OCI-LY7 (cell line): ENCODE data around the gene WDR64. TPM values are rescaled to one million over a fixed set of nuclear protein-coding genes. Genes with fewer than 3 reads are reported as not detected.
A peak's percentile ranks its signal among the peaks of the same experiment; 100 is the strongest.

Experiments
- BruUV-seq: library from RNA; stranded (reverse); fragments of 400-500 nt; replicated peaks from 2 replicates; lab custom pipeline; 2021; lab: Mats Ljungman, UMichigan
- CTCF ChIA-PET: fragments of 300-600 bp; sonication (Branson Sonifier 250); formaldehyde crosslinking; loops from one replicate; lab custom pipeline; 2022; ENCODE audit warnings: antibody characterized with exemption; ENCODE audit not compliant: unreplicated experiment; lab: Charles Lee
- POLR2A ChIA-PET: fragments of 300-600 bp; sonication (Branson Sonifier 250); formaldehyde crosslinking; loops from one replicate; lab custom pipeline; 2022; ENCODE audit warnings: antibody characterized with exemption; lab: Charles Lee
- DNase-seq: peaks from one replicate; pipeline ENCODE4 v3.0.0-alpha.2; 2015; ENCODE audit warnings: low spot score
- H2AFZ ChIP-seq: fragments of 200-600 bp; sonication (generic), shearing (Covaris generic); 2 replicates; pipeline ENCODE4 v1.6.1; 2014; ENCODE audit warnings: mild to moderate bottlenecking, antibody characterized with exemption, low read length, moderate library complexity
- H3K27ac ChIP-seq: fragments of 200-600 bp; sonication (generic); 2 replicates; pipeline ENCODE4 v1.5.1; 2014; ENCODE audit warnings: mixed run types, low read depth, mild to moderate bottlenecking, moderate library complexity, low read length, inconsistent platforms; ENCODE audit not compliant: poor library complexity, severe bottlenecking
- H3K36me3 ChIP-seq: fragments of 200-600 bp; sonication (generic); 2 replicates; pipeline ENCODE4 v1.6.1; 2014; ENCODE audit warnings: mild to moderate bottlenecking, antibody characterized with exemption, low read length, moderate library complexity, mixed read lengths; ENCODE audit not compliant: insufficient read depth
- H3K4me1 ChIP-seq: fragments of 200-600 bp; sonication (generic); 2 replicates; pipeline ENCODE4 v1.5.1; 2014; ENCODE audit warnings: mild to moderate bottlenecking, low read length; ENCODE audit not compliant: insufficient read depth, poor library complexity, severe bottlenecking
- H3K4me2 ChIP-seq: fragments of 200-600 bp; sonication (generic); 2 replicates; pipeline ENCODE4 v1.6.1; 2014; ENCODE audit warnings: mild to moderate bottlenecking, low read length
- H3K4me3 ChIP-seq: fragments of 200-600 bp; sonication (generic); 2 replicates; pipeline ENCODE4 v1.5.1; 2014; ENCODE audit warnings: mild to moderate bottlenecking, low read depth, low read length; ENCODE audit not compliant: poor library complexity, severe bottlenecking
- H3K79me2 ChIP-seq: fragments of 200-600 bp; sonication (generic); 2 replicates; pipeline ENCODE4 v1.6.1; 2016; ENCODE audit warnings: low read depth, mild to moderate bottlenecking, low read length, moderate library complexity, mixed read lengths; ENCODE audit not compliant: insufficient read depth
- H3K9me2 ChIP-seq: fragments of 200-600 bp; sonication (generic); 2 replicates; pipeline ENCODE4 v1.6.1; 2016; ENCODE audit warnings: mild to moderate bottlenecking, low read length, mixed read lengths; ENCODE audit not compliant: insufficient read depth
- H3K9me3 ChIP-seq: fragments of 200-600 bp; sonication (generic); 2 replicates; pipeline ENCODE4 v1.6.1; 2014; ENCODE audit warnings: mild to moderate bottlenecking, mixed run types, low read length, mixed read lengths
- H4K20me1 ChIP-seq: fragments of 200-600 bp; sonication (generic); 2 replicates; pipeline ENCODE4 v1.6.1; 2014; ENCODE audit warnings: mild to moderate bottlenecking, antibody characterized with exemption, low read length, moderate library complexity, mixed read lengths; ENCODE audit not compliant: insufficient read depth
- EZH2phosphoT487 ChIP-seq: fragments of 200-600 bp; sonication (generic); IDR thresholded peaks from 2 replicates; pipeline ENCODE4 v1.6.1; 2018; ENCODE audit warnings: low read depth, borderline replicate concordance, mild to moderate bottlenecking, mixed run types, antibody characterized with exemption, low read length, moderate library complexity, mixed read lengths
- intact Hi-C: fragments of 100-400 bp; cut with micrococcal nuclease; formaldehyde crosslinking; loops from one replicate; pipeline ENCODE4 v1.10.0; 2022; ENCODE audit not compliant: unreplicated experiment
- total RNA-seq, 2 experiments: library from RNA; depleted of rRNA in 1 of 2; stranded (reverse); fragments of >200 nt in 1 of 2; shearing (Covaris generic) in 1 of 2; gene quantifications; 2 replicates each; pipeline ENCODE4 v1.2.3, GENCODE V29; 2014 to 2022
- TF ChIP-seq, protein P1 (sequence below): fragments of 200-600 bp; sonication (generic); conservative IDR thresholded peaks from 2 replicates; pipeline ENCODE4 v1.5.1; 2014; ENCODE audit warnings: mild to moderate bottlenecking, antibody characterized with exemption, low read length, moderate library complexity, mixed read lengths

WDR64 gene
- total RNA-seq, 2 experiments from 2014 or later: not detected

GRCh38 chr1:241765390-241765789 is 113.3 kb downstream of the WDR64 start:
- Histone ChIP-seq H3K4me2 (no peak overlapping the region), H3K9me2 (no peaks in the 10 kb centered on the region), H3K4me3 (no peak overlapping the region), H4K20me1 (no peaks in the 10 kb centered on the region), H3K27ac (no peak overlapping the region), H2AFZ (no peak overlapping the region), H3K9me3 (no peaks in the 10 kb centered on the region), H3K79me2 (no peaks in the 10 kb centered on the region), H3K36me3 (no peaks in the 10 kb centered on the region), H3K4me1 (no peaks in the 10 kb centered on the region)
- TF ChIP-seq, protein P1, sequence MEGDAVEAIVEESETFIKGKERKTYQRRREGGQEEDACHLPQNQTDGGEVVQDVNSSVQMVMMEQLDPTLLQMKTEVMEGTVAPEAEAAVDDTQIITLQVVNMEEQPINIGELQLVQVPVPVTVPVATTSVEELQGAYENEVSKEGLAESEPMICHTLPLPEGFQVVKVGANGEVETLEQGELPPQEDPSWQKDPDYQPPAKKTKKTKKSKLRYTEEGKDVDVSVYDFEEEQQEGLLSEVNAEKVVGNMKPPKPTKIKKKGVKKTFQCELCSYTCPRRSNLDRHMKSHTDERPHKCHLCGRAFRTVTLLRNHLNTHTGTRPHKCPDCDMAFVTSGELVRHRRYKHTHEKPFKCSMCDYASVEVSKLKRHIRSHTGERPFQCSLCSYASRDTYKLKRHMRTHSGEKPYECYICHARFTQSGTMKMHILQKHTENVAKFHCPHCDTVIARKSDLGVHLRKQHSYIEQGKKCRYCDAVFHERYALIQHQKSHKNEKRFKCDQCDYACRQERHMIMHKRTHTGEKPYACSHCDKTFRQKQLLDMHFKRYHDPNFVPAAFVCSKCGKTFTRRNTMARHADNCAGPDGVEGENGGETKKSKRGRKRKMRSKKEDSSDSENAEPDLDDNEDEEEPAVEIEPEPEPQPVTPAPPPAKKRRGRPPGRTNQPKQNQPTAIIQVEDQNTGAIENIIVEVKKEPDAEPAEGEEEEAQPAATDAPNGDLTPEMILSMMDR: no peak
- no peak for TF ChIP-seq EZH2phosphoT487
- BruUV-seq: no TSS peak
- POLR2A ChIA-PET: no interaction called here
- CTCF ChIA-PET: no interaction called here
- intact Hi-C loops: no loop called here
- DNase-seq: no peak

DNA sequence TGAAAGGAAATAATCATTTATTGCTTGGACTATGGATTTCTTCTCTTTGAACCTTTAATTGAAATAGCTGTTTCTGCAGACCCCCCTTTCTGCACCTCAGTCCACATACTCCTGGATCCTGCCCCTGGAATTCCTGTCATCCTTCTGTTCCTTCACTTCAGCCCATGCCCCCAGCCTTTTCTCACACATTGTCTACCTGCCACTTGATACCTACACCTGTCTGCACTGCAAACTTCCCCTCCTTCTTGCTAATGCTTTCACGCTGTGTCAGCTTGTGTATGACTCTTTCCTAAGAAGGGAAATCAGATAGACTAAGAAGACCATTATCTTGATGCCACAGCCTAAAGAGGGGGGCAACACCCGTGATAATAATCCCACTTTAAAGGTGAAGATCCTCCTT is 115.7 kb downstream of the WDR64 start:
- Histone ChIP-seq H3K4me1 (no peaks in the 10 kb centered on the region), H3K27ac (no peak overlapping the region), H3K4me3 (no peak overlapping the region), H3K4me2 (no peak overlapping the region), H2AFZ (no peak overlapping the region), H3K36me3 (no peaks in the 10 kb centered on the region), H3K9me2 (no peaks in the 10 kb centered on the region), H3K9me3 (no peaks in the 10 kb centered on the region), H4K20me1 (no peaks in the 10 kb centered on the region), H3K79me2 (no peaks in the 10 kb centered on the region)
- DNase-seq: no peak
- TF ChIP-seq EZH2phosphoT487: no peak
- TF ChIP-seq, protein P1: no peak
- POLR2A ChIA-PET: interaction anchor here (0.5 kb wide), 1 partner anchor 1177 kb away, joined by 3 read pairs; no protein-coding TSS in a partner anchor
- CTCF ChIA-PET: no interaction called here
- no TSS peak for BruUV-seq
- intact Hi-C loops: no loop called here

- no peak overlapping the region for H2AFZ ChIP-seq
Observed at GRCh38 chr1:241770115-241770514, 118.0 kb downstream of the WDR64 start.

More at GRCh38 chr1:241770115-241770514, 118.0 kb downstream of the WDR64 start:
- DNase-seq: peak; percentile 3
- ChIA-PET CTCF (no interaction called here), POLR2A (no interaction called here)
- Histone ChIP-seq H3K4me3 (no peak overlapping the region), H3K4me2 (no peak overlapping the region), H4K20me1 (no peaks in the 10 kb centered on the region), H3K9me3 (no peaks in the 10 kb centered on the region), H3K79me2 (no peaks in the 10 kb centered on the region), H3K9me2 (no peaks in the 10 kb centered on the region), H3K36me3 (no peaks in the 10 kb centered on the region), H3K4me1 (no peaks in the 10 kb centered on the region), H3K27ac (no peak overlapping the region)
- no peak for TF ChIP-seq EZH2phosphoT487
- TF ChIP-seq, protein P1: no peak
- intact Hi-C loops: no loop called here
- BruUV-seq: no TSS peak
